ENCODE data around the gene PGD. TPM values are rescaled to one million over a fixed set of nuclear protein-coding genes. Genes with fewer than 3 reads are reported as not detected.

The PGD gene
- total RNA-seq (2014; rRNA removed; shearing (Covaris generic)), result 78.7 and 82.7 TPM in 2 replicates

DNA sequence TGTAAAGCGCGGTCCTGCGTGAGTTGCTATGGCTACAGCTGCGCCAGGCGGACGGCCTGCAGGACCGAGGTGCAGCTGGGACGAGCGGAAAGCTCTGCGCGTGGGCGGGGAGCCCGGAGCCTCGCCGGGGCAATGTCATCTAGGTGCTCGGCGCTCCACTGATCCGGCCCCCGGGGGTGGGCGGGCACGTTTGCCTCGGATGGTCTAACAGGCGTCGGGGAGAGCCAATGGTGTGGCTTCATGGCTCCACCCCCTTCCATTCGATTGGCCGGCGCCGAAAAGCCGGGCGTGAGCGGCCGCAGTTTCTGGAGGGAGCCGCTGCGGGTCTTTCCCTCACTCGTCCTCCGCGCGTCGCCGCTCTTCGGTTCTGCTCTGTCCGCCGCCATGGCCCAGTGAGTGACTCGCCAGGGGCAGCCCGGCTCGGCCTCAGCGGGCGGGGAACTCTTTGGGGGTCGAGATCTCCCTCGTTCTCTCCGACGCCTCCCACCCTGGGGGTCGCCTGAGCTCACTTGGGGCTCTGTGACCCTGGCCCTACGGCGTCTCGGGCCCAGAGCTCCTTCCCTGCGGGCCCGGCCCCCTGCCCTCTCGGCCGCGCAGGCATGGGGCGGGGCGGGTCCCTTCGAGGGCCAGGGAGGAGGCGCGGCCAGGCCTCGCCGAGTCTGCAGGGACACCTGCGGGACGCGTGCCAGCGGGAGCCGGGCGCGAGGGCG lies at the start of gene PGD:
Gene PGD, plus strand, starts transcription at position 331 of the 710 bp plus-strand sequence. Its CDS starts 54 bp downstream, at position 385.
- peak; percentile 99 for DNase-seq (ENCODE audit: low read depth)

DNA sequence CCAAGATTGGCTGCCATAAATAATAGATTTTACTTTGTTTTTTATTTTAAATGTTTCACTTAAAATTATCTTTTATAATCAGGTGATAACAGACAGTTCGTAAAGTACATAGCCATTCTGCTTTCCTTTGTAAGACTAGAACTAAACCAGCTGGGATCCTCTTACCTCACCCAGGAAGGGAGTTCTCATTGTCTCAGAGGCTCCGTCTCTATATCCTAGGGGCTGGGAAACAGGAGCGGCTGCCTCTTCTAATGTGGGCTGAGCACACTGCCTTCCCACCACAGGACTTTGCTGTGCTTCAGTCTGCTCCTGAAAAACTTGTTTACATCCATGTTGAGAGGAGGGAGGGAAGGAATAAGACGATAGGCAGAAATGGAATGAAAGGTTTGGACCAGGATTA lies 45.6 kb upstream of the PGD start:
- no peak for DNase-seq (ENCODE audit: low read depth)

DNA sequence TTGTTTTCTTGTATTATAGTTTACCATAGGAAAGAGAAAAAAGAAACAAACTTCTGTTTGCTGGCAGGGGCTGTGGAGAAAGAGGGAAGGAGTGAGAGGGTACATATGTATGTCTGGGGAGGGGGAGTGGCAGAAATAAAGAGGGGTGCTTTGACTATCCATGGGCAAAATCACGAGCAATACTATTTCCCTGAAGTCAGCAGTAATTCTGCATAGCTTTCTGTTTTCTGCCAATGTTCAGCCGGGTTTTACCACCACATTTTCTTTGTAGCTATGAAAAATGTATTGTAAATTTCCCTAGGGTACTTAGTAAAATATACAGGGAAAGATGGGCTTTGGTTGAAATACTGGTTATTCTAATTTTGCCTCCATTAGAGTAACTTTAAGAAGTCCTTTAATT lies 45.2 kb upstream of the PGD start:
- no peak for DNase-seq (ENCODE audit: low read depth)

DNA sequence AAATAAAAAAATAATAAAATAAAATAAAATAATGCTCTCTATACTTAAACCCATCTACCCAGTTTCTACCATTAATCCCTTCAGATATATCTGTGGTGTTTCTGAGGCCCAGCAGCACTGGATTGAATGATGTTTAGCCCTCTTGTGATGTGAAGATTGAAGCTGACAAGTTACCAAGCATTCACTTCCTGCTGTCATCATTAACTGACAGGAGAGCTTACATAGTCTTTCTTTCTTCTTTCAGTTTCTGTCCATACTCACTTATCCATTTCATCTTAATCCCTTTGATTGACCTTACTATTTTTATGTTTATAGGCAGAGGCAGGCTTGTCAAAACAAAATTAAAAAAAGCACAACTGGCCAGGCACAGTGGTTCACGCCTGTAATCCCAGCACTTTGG lies 38.8 kb upstream of the PGD start:
- DNase-seq (ENCODE audit: low read depth), result no peak

DNA sequence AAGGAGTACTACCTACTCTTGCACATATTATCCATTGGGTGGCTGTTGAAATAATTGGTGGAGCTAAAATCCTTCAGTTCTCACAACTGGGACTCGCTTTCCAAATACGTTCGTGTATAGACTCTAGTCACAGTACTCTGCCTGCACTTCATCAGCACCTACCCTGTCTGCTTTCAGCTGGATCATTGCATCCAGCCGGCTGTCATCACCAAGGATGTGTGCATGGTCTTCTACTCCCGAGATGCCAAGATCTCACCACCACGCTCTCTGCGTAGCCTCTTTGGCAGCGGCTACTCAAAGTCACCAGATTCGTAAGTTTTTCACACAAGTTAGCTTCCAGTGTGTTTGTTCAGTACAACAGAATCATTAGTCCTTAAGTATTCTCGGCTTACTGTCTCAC lies 37.3 kb upstream of the PGD start:
- DNase-seq (ENCODE audit: low read depth), result no peak

DNA sequence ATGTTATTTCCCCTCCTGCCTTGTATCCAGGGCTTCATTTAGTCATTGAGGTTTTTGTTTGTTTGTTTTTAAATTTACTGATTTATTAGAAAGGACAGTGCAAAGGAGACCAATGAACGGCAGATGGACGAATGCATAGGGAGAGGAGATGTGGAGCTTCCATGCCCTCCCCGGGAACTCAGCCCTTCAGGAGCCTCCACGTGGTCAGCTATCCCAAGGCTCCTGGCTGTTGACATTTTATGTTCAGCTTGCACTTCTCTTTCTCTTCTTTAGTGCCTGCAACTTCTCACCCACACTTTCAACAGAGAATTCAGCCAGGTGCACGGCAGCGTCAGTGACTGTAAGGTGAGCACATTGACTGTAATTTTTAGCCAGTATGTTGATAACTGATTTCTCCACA lies 30.7 kb upstream of the PGD start:
- no peak for DNase-seq (ENCODE audit: low read depth)

DNA sequence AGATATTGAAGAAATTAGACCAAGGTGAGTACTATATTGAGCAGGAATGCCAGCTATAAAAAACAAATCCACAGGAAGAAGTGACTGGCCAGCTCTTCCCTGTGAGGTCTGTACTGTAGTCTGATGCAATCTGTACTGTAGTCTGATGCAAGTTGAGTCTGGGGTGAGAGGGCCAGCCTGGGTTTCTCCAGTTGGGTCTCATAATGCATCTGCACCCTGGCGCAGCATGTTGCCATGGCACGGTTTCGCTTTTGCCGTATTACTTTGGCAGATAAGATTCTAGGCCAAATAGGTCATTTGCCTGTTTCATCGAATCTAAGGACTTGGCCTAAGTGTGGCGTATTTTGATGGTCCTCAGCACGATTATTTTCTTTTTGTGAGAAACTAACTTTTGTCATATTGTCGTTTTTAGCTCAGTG lies 24.4 kb upstream of the PGD start:
- DNase-seq (ENCODE audit: low read depth), result no peak

DNA sequence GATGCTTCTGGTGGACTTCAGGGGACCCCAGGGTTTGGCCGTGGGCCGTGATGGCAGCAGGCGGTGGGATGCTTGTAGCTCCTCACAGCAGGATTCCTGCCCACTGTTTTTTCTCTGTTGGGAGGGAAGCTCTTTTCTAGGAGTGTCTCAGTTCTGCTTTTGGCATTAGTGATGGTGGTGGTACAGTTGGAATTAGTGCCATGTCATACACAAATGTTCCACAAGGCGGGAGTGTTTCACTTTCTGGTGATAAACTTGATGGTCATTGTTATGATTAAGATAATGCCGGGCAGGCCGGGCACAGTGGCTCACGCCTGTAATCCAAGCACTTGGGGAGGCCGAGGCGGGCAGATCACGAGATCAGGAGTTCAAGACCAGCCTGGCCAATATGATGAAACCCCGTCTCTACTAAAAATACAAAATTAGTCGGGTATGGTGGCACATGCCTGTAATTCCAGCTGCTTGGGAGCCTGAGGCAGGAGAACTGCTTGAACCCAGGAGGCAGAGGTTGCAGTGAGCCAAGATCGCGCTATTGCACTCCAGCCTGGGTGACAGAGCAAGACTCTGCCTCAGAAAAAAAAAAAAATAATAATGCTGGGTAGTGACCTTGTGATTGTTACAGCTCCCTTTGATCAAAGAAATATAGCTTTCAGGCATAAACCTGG lies 21.4 kb upstream of the PGD start:
- peak; percentile 71 for DNase-seq (ENCODE audit: low read depth)

DNA sequence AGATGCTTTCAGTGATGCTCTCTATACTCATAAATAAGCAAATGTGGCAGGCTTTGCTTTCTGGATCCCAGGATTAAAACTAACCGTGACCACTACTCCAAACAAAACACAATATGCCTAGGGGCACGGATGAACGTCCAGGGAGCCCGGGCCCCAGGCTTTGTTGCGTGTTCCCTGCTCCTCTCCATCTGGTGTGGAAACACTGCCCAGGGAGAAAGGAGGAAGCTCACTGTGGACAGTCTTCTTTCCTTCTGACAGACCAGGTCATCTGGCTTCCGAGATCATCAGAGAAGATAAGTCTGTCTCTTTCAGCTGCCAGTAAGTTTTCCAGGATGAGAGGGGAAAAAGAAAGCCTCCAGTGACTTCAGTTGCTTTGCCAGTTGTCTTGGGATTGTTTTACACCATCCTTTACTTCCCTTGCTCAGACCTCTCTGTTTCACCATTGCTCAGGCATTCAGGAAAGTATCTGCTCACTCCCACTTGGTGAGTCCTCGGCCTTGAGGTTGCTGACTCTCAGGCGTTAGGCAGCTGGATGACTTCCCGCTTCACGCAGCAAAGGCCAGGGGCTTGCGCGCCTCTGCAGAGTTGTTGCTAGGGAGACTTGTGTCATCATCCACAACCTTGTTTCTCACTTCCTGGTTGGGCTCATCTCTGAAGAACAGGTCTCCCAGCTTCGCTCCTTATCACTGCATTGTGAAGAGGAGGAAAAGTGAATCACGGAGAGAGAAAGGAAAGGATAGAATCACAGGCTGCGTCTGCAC lies 20.6 kb upstream of the PGD start:
- peak; percentile 71 for DNase-seq (ENCODE audit: low read depth)

DNA sequence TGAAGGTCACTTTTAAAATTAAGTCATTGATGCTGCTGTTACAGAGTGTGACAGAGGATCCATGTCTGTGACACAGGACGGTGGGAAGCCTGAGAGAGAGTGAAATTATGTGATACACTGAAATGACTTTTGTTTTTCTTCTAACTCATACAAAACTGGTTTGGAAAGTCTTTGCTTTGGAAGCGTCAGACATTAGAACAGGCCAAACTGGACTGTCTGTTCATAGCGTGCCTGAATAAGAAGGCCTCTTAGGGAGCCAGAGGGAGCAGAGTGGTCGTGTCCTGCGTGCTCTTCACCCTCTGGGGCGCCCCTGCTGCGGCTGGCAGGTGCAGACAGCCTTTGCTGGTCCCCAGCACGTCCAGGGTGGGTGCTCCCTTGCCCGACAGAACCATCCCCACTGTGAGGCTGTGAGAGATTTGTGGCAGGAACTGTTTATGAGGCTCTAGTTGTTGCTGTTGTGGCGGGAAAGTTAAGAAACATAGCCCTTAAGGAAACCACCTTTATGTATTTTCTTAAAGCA lies 19.7 kb upstream of the PGD start:
- DNase-seq (ENCODE audit: low read depth), result no peak

DNA sequence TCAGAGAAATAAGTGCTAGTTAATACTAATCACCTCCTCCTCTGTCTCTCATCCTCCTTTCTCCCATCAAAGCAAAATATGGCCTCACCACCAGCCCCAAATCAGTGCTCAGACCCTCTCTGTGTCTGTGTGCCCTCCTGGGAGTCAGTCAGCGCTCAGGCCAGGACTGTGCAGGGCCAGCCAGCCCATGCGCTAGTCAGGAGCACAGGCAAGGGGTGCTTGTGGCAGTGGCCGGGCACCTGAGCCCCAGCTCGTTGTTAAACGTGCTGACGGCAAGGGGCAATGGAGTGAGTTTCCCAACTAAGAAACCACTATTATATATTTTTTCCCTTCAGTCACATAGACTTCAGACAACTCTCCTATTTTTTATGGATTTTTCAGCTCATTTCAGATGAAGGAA lies 19.2 kb upstream of the PGD start:
- no peak for DNase-seq (ENCODE audit: low read depth)

DNA sequence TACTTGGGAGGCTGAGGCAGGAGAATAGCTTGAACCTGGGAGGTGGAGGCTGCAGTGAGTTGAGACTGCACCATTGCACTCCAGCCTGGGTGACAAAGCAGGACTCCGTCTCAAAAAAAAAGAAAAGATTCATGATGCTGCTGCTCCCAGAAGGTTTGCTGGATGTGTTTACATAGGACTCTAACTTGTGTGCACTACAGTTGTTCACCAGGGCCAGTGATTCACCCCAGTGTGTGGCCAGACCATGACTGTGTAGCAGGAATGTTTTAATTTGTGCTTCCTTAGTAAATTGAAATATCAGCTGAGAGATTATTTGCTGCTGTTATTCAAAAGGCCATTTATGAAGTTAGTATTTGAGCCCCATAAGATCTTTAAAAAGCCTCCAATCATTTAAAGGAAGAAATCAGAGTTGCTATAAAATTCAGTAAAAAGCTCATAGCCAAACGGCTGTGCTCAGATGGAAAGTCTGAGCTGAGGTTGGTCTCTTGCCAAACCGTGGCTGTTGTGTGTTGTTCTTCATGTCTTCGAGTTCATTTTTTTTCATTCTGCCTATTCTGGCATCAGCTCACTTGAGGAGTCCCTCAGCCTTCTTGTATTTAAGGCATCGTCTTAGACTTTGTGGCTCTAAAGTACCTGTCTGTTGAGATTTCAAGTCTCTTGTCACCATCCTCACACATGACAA lies 18.1 kb upstream of the PGD start:
- DNase-seq (ENCODE audit: low read depth), result peak; percentile 86

DNA sequence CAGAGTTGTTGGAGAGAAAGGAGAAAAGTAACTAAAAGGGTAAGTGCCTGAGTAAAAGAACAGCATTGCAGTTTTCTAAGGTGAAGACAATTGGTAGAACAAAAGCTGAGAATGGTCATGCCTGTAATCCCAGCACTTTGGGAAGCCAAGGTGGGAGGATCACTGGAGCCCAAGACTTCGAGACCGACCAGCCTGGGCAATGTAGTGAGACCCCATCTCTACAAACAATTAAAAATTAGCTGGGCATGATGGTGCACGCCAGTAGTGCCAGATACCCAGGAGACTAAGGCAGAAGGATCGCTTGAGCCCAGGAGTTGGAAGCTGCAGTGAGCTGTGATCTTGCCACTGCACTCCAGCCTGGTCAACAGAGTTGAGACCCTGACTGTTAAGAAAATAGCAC lies 15.2 kb upstream of the PGD start:
- DNase-seq (ENCODE audit: low read depth), result no peak

DNA sequence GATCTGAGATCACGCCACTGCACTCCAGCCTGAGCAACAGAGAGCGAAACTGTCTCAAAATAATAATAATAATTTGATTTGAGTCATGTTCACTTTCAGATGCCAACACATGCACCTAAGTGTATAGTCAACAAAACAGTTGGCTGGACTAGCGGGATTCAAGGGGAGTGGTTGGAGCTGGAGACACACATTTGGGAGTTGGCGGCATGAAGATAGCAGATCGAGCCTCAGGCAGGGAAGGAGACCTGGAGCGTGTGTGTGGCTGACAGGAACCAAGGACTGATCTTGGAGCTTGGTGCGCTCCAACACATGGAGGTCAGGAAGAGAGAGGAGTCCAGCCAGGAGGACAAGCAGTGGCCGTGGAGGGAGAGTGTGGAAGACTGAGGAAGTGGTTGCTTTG lies 14.6 kb upstream of the PGD start:
- no peak for DNase-seq (ENCODE audit: low read depth)

DNA sequence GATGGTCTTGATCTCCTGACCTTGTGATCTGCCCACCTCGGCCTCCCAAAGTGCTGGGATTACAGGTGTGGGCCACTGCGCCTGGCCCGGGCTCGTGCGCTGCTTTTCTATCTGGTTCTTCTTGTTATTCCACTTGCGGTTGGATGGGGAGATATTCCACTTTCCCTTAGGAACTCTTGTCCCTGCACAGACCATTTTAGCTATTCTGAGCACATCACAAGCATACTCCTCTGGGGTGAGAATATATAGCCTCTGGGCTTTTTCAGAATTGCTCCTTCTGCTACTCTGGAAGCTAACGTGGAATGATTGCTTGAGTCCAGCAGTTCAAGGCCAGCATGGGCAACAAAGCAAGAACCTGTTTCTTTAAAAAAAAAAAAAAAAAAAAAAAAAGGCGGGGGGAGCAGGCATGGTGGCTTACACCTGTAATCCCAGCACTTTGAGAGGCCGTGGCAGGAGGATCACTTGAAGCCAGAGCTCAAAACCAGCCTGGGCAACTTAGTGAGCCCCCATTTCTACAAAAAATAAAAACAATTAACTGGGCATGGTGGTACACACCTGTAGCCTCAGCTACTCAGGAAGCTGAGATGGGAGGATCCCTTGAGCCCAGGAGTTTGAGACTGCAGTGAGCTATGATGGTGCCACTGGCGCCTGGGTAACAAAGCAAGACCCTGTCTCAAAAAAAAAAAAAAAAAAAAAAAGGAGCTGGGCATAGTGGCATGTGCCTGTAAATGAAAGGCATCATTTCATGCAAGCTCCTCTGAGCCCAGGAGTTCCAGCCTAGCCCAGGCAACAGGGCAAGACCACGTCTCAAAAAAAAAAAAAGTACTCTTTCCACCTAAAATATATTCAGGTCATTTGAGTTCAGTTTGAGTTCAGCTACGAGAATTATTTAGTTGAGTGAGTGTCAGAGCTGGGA lies 11.8 kb upstream of the PGD start:
- no peak for DNase-seq (ENCODE audit: low read depth)

DNA sequence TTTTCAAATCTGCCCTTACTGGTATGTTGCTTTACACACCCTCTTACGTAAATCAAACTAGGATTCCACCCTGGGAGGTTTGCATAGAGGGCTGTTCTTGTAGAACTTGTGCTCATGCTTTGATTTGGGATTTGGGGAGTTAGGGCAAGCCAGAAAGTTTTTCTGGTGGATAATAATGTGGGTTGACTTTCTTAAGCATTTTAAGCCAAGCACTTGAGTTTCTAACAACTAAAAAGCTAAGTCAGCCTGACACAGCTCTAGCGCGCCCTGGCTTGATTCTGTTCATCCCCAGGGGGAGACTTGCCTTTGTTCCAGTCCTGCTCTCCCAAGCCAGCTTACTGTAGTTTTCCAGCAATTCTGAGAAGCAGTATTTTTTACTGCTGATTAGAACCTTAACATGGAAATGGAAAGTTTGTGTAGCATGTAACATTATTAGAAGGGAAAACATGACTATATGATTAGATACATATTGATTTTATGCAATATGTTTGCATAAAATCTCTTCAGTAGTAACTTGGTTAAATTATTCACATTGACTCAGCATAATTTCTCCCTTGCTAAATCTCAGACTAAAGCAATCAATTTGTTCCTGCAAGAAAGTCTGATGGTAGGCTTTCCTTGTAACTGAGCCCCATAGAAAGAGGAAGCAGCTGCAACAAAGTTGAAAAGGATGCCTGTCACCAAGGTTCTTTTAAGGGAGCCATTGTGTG lies 11.0 kb upstream of the PGD start:
- peak; percentile 41 for DNase-seq (ENCODE audit: low read depth)

DNA sequence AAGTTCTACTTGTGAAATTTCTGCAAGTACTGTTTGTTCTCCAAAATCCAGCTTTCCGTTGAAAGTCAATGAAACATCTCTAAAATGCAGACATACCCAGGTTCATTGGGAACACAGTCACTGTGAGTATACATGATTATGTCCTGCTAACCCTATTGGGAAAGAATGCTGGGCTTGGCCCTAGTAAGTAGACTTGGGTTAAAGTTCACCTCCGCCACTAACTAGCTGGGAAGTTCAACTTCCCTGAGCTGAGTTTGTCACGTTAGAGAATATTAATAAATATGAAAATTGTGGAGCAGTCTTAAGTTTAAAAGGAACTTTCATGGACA lies 10.5 kb upstream of the PGD start:
- DNase-seq (ENCODE audit: low read depth), result no peak

DNA sequence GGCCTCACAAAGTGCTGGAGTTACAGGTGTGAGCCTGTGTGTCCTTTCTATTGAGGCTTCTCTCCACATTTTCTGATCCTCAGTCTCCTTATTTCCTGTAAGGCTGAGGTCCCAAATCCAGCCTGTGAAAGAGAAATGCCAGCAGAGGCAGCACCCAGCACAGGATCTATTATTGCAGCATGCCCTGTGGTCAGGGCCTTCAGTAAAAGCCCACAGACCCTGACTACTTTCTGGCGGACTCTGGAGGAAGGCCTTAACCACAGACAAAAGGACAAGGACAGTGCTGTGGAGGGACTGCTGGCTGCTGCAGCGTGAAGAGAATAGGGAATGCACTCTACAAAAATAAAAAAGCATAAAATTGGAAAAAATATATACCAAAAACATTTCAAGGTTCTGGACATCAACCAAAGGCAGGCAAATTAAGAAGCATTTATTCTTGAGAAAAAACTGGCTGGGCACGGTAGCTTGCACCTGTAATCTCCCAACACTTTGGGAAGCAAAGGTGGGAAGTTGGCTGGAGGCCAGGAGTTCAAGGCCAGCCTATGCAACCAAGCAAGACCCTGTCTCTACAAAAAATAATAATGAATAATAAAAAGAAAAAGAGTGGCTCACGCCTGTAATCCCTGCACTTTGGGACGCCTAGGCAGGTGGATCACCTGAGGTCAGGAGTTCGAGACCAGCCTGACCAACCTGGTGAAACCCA lies 9.4 kb upstream of the PGD start:
- no peak for DNase-seq (ENCODE audit: low read depth)

DNA sequence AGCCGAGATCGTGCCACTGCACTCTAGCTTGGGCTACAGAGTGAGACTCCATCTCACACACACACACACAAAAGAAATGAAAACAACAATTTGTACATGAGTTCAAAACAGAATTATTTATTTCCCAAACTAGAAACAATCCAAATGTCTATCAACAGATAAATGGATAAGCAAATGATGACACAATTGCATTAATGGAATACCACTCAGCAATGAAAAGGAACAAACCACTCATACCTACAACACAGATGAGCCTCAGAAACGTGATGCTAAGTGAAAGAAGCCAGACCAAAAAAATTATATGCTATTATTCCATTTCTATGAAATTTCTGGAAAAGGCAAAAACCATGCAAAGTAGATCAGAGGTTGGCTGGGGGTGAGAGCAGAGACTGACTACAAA lies 2.0 kb upstream of the PGD start:
- no peak for DNase-seq (ENCODE audit: low read depth)

DNA sequence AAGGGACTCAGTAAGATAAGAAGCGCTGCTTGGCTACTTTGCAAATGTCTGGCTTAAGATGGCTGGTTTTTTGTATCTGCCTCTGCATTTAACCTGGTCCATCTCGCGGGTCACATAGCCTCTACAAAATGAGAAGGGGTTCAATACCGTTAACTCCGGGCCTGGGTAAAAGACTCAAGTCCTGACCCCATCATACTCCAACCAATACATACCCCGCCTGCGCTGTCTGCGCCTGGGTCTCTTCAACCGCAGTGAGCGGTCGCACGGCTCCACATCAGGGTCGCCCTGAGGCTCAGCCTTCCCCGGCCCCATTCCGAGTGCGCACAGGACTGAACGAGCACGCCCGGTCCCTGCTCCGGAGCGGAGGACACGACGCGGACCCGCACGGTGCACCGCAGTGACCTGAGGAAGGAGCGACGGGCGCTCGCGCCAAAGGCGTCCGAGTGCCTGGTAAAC lies 558 bp upstream of the PGD start:
- DNase-seq (ENCODE audit: low read depth), result no peak

All from Daoy (cell line).